HepG2 (cell line): ENCODE measurements around the gene CAMTA1.

Source experiments
- EZH2 ChIP-seq: conservative IDR thresholded peaks from 2 replicates; pipeline ENCODE4 v1.6.1; 2012; ENCODE audit warnings: mild to moderate bottlenecking, low read depth, low read length, moderate library complexity
- MXI1 ChIP-seq: IDR thresholded peaks from 3 replicates; pipeline ENCODE4 v1.6.1; 2012; ENCODE audit warnings: low read depth, low read length, inconsistent platforms, borderline replicate concordance
- POGZ ChIP-seq: sonication (generic); formaldehyde crosslinking; IDR thresholded peaks from 2 replicates; pipeline ENCODE4 v1.4.0; 2020; ENCODE audit warnings: mild to moderate bottlenecking, missing genetic modification reagents
- ZNF274 ChIP-seq: sonication (generic); formaldehyde crosslinking; IDR thresholded peaks from 2 replicates; pipeline ENCODE4 v1.5.1; 2020; ENCODE audit warnings: mild to moderate bottlenecking, missing genetic modification reagents
- TF ChIP-seq, protein P1 (sequence below): sonication (generic); formaldehyde crosslinking; IDR thresholded peaks from 2 replicates; pipeline ENCODE4 v1.8.0; 2022; ENCODE audit warnings: mild to moderate bottlenecking, missing genetic modification reagents

DNA sequence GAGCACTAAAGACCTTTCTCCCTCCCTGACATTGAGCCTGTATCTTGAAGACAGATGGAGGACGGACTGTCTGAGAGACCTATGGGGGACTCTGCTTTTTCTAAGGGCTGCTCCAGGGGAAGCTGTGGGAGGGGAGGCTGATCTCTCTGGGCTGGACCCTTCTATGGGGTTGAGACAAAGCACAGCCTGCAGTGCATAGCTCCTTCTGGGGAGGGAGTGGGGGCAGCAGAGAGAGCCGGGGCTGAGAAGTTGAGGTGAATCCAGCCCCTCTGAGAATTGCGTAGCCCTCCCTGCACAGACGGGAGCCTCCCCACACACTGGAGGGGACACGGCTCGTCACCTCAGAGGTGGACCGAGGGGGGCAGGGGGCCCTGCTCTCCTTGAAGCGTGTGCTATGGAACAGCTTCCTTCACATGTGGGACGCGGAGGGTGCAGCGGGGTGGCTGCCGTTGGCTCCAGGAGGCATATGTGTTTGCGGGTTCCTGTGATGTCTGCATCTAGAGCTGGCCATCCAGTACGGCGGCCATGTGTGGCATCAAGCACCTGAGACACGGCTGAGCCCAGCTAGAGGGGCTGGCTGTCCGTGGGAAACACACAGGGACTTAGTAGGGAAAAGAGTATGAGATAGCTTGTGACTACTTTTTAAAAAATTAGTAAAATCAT lies 299.1 kb downstream of the CAMTA1 start:
- TF ChIP-seq MXI1, result no peak
- TF ChIP-seq POGZ (CRISPR knock-in tag), result no peak
- TF ChIP-seq, protein P1, sequence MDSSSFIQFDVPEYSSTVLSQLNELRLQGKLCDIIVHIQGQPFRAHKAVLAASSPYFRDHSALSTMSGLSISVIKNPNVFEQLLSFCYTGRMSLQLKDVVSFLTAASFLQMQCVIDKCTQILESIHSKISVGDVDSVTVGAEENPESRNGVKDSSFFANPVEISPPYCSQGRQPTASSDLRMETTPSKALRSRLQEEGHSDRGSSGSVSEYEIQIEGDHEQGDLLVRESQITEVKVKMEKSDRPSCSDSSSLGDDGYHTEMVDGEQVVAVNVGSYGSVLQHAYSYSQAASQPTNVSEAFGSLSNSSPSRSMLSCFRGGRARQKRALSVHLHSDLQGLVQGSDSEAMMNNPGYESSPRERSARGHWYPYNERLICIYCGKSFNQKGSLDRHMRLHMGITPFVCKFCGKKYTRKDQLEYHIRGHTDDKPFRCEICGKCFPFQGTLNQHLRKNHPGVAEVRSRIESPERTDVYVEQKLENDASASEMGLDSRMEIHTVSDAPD (CRISPR knock-in tag), result no peak
- no peak for TF ChIP-seq EZH2
- no peak for TF ChIP-seq ZNF274 (CRISPR knock-in tag)
